GM19238 (cell line): ENCODE results near the gene NPPB.

Experiments
- DNase-seq: peaks from one replicate; pipeline ENCODE4 v3.0.0; 2011; ENCODE audit warnings: low spot score; ENCODE audit not compliant: insufficient read length

NPPB gene

GRCh38 chr1:11835441-11836225 is 23.1 kb downstream of the NPPB start:
- no peak for DNase-seq

GRCh38 chr1:11833900-11834299 is 24.8 kb downstream of the NPPB start:
- no peak for DNase-seq

GRCh38 chr1:11833497-11833896 is 25.2 kb downstream of the NPPB start:
- DNase-seq, result no peak

- no peak for DNase-seq
Observed at GRCh38 chr1:11831945-11832725, 26.6 kb downstream of the NPPB start.

- DNase-seq, result no peak
Observed at GRCh38 chr1:11828511-11828910, 30.2 kb downstream of the NPPB start.

GRCh38 chr1:11826946-11827345 is 31.8 kb downstream of the NPPB start:
- no peak for DNase-seq

GRCh38 chr1:11825131-11825530 is 33.6 kb downstream of the NPPB start:
- no peak for DNase-seq

GRCh38 chr1:11823366-11824137 is 35.2 kb downstream of the NPPB start:
- no peak for DNase-seq

- DNase-seq, result no peak
Observed at GRCh38 chr1:11822091-11822490, 36.7 kb downstream of the NPPB start.

GRCh38 chr1:11817192-11817591 is 41.6 kb downstream of the NPPB start:
- DNase-seq, result no peak

- no peak for DNase-seq
Observed at GRCh38 chr1:11813021-11813420, 45.7 kb downstream of the NPPB start.
